Esophagus squamous epithelium (tissue), 4 donors: ENCODE data around the gene GRIK2.

Experiments
- POLR2A ChIP-seq, 4 donors: fragments of 450-650 bp; IDR thresholded peaks; one replicate each; pipeline ENCODE4 v1.6.1; 2017; ENCODE audit warnings: antibody characterized with exemption in 4 of 4, mild to moderate bottlenecking in 4 of 4, moderate library complexity in 3 of 4
- TF ChIP-seq, protein P1 (sequence below), 6 experiments: fragments of 450-650 bp in 4 of 6; fragments of 200-600 bp in 2 of 6; sonication (generic) in 2 of 6; IDR thresholded peaks; one replicate each; pipeline ENCODE4 v1.5.1; 2016 to 2019; ENCODE audit warnings: antibody characterized with exemption in 6 of 6, mild to moderate bottlenecking in 4 of 6, moderate library complexity in 4 of 6

DNA sequence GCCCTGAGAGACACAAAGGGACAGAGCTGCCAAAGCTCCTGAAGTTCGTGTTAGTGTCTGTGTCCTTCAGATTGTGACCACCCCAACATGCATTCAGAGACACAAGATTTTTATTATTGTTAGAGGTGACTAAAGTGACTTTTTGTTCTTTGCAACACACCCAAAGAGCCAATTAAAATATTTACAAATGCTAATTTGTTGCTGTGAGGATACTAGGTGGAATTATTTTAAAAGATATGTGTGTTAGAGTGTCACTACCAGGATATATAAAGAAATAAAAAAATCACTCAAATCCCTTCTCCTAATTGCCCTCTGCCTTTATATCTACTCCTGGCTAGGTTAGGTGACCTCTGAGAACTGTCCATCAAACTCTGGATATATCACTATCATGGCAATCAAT is 160.7 kb downstream of the GRIK2 start:
- TF ChIP-seq, protein P1, sequence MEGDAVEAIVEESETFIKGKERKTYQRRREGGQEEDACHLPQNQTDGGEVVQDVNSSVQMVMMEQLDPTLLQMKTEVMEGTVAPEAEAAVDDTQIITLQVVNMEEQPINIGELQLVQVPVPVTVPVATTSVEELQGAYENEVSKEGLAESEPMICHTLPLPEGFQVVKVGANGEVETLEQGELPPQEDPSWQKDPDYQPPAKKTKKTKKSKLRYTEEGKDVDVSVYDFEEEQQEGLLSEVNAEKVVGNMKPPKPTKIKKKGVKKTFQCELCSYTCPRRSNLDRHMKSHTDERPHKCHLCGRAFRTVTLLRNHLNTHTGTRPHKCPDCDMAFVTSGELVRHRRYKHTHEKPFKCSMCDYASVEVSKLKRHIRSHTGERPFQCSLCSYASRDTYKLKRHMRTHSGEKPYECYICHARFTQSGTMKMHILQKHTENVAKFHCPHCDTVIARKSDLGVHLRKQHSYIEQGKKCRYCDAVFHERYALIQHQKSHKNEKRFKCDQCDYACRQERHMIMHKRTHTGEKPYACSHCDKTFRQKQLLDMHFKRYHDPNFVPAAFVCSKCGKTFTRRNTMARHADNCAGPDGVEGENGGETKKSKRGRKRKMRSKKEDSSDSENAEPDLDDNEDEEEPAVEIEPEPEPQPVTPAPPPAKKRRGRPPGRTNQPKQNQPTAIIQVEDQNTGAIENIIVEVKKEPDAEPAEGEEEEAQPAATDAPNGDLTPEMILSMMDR (IDR thresholded peaks at IDR 0.05) = no peak
- TF ChIP-seq POLR2A (IDR thresholded peaks at IDR 0.05) = no peak
